ENCODE results near the gene GRM4.

GRM4 gene

GRCh38 chr6:34025112-34025807, 120.6 kb downstream of the GRM4 start:
- no peaks in the 10 kb centered on the region for H3K36me3 ChIP-seq (ENCODE audit: insufficient read depth, low read length)
- no peak overlapping the region for H2AFZ ChIP-seq (ENCODE audit: low read length)
- no peak overlapping the region for H3K4me2 ChIP-seq (ENCODE audit: low read depth, low read length, poor library complexity, severe bottlenecking)
- H3K9ac ChIP-seq (ENCODE audit: low read depth, low read length, poor library complexity, severe bottlenecking): no peak overlapping the region
- H3F3A ChIP-seq (ENCODE audit: low read depth): no peaks in the 10 kb centered on the region
- no peaks in the 10 kb centered on the region for H4K20me1 ChIP-seq (ENCODE audit: insufficient read depth, low read length, poor library complexity, severe bottlenecking)
- TF ChIP-seq EZH2phosphoT487 (IDR thresholded peaks at IDR 0.05; ENCODE audit: borderline replicate concordance): no peak
- TF ChIP-seq, protein P1, sequence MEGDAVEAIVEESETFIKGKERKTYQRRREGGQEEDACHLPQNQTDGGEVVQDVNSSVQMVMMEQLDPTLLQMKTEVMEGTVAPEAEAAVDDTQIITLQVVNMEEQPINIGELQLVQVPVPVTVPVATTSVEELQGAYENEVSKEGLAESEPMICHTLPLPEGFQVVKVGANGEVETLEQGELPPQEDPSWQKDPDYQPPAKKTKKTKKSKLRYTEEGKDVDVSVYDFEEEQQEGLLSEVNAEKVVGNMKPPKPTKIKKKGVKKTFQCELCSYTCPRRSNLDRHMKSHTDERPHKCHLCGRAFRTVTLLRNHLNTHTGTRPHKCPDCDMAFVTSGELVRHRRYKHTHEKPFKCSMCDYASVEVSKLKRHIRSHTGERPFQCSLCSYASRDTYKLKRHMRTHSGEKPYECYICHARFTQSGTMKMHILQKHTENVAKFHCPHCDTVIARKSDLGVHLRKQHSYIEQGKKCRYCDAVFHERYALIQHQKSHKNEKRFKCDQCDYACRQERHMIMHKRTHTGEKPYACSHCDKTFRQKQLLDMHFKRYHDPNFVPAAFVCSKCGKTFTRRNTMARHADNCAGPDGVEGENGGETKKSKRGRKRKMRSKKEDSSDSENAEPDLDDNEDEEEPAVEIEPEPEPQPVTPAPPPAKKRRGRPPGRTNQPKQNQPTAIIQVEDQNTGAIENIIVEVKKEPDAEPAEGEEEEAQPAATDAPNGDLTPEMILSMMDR (conservative IDR thresholded peaks at IDR 0.05; ENCODE audit: low read length): 0 out of 2 replicates have a peak, but pooled peaks have one; percentile 22
- no peak overlapping the region for H3K4me3 ChIP-seq (ENCODE audit: low read length, poor library complexity, severe bottlenecking)
- no peaks in the 10 kb centered on the region for H3K27me3 ChIP-seq (ENCODE audit: insufficient read depth, low read length, poor library complexity, severe bottlenecking)
- H3K9me2 ChIP-seq (replicated peaks; ENCODE audit: low read depth, low read length): no peaks in the 10 kb centered on the region
- no peaks in the 10 kb centered on the region for H3K9me3 ChIP-seq (ENCODE audit: insufficient read depth, low read depth, low read length)
- no peaks in the 10 kb centered on the region for H3K79me2 ChIP-seq (ENCODE audit: insufficient read depth, low read length)
- no peaks in the 10 kb centered on the region for H3K4me1 ChIP-seq (ENCODE audit: insufficient read depth, low read length, poor library complexity, severe bottlenecking)

DNA sequence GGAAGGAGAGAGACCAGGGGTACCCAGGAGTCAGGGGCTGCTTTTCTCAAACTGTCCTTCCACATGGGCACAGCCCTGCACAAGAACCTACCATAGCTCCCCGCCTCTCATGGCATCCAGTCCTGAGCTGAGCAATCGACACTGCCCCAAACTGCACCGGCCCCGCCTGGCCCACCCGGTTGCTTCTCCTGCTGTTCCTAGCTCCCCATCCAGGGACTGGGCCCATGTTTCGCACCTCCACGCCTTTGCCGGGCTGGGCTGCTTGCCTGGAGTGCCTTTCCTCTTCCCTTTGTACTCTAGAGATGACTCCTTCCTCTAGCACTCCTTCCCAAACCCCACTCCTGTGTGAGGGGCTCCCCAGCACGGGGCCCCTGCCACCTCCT, 123.0 kb downstream of the GRM4 start:
- H3K79me2 ChIP-seq (ENCODE audit: insufficient read depth, low read length): no peaks in the 10 kb centered on the region
- no peaks in the 10 kb centered on the region for H3K9me2 ChIP-seq (replicated peaks; ENCODE audit: low read depth, low read length)
- no peaks in the 10 kb centered on the region for H3F3A ChIP-seq (ENCODE audit: low read depth)
- H3K4me2 ChIP-seq (ENCODE audit: low read depth, low read length, poor library complexity, severe bottlenecking): no peak overlapping the region
- H3K36me3 ChIP-seq (ENCODE audit: insufficient read depth, low read length): no peaks in the 10 kb centered on the region
- no peak overlapping the region for H3K4me3 ChIP-seq (ENCODE audit: low read length, poor library complexity, severe bottlenecking)
- no peaks in the 10 kb centered on the region for H3K27me3 ChIP-seq (ENCODE audit: insufficient read depth, low read length, poor library complexity, severe bottlenecking)
- no peak overlapping the region for H2AFZ ChIP-seq (ENCODE audit: low read length)
- H3K9me3 ChIP-seq (ENCODE audit: insufficient read depth, low read depth, low read length): no peaks in the 10 kb centered on the region
- H4K20me1 ChIP-seq (ENCODE audit: insufficient read depth, low read length, poor library complexity, severe bottlenecking): no peaks in the 10 kb centered on the region
- H3K9ac ChIP-seq (ENCODE audit: low read depth, low read length, poor library complexity, severe bottlenecking): no peak overlapping the region
- no peak for TF ChIP-seq EZH2phosphoT487 (IDR thresholded peaks at IDR 0.05; ENCODE audit: borderline replicate concordance)
- TF ChIP-seq, protein P1 (conservative IDR thresholded peaks at IDR 0.05; ENCODE audit: low read length): no peak
- no peaks in the 10 kb centered on the region for H3K4me1 ChIP-seq (ENCODE audit: insufficient read depth, low read length, poor library complexity, severe bottlenecking)

GRCh38 chr6:34022250-34022872, 123.5 kb downstream of the GRM4 start:
- H3K36me3 ChIP-seq (ENCODE audit: insufficient read depth, low read length): no peaks in the 10 kb centered on the region
- no peaks in the 10 kb centered on the region for H3K27me3 ChIP-seq (ENCODE audit: insufficient read depth, low read length, poor library complexity, severe bottlenecking)
- H3K4me2 ChIP-seq (ENCODE audit: low read depth, low read length, poor library complexity, severe bottlenecking): no peak overlapping the region
- H3F3A ChIP-seq (ENCODE audit: low read depth): no peaks in the 10 kb centered on the region
- H4K20me1 ChIP-seq (ENCODE audit: insufficient read depth, low read length, poor library complexity, severe bottlenecking): no peaks in the 10 kb centered on the region
- H3K9ac ChIP-seq (ENCODE audit: low read depth, low read length, poor library complexity, severe bottlenecking): no peak overlapping the region
- no peaks in the 10 kb centered on the region for H3K9me3 ChIP-seq (ENCODE audit: insufficient read depth, low read depth, low read length)
- no peak for TF ChIP-seq EZH2phosphoT487 (IDR thresholded peaks at IDR 0.05; ENCODE audit: borderline replicate concordance)
- TF ChIP-seq, protein P1 (conservative IDR thresholded peaks at IDR 0.05; ENCODE audit: low read length): no peak
- H3K9me2 ChIP-seq (replicated peaks; ENCODE audit: low read depth, low read length): no peaks in the 10 kb centered on the region
- no peak overlapping the region for H3K4me3 ChIP-seq (ENCODE audit: low read length, poor library complexity, severe bottlenecking)
- H2AFZ ChIP-seq (ENCODE audit: low read length): no peak overlapping the region
- no peaks in the 10 kb centered on the region for H3K4me1 ChIP-seq (ENCODE audit: insufficient read depth, low read length, poor library complexity, severe bottlenecking)
- H3K79me2 ChIP-seq (ENCODE audit: insufficient read depth, low read length): no peaks in the 10 kb centered on the region
